Measurements from ENCODE around the gene TLE6.
"Not testable (repeated sequence)": the region's sequence is repeated elsewhere in the genome, so short reads cannot be mapped to it uniquely, and the experiment has no call there.

The TLE6 gene

DNA sequence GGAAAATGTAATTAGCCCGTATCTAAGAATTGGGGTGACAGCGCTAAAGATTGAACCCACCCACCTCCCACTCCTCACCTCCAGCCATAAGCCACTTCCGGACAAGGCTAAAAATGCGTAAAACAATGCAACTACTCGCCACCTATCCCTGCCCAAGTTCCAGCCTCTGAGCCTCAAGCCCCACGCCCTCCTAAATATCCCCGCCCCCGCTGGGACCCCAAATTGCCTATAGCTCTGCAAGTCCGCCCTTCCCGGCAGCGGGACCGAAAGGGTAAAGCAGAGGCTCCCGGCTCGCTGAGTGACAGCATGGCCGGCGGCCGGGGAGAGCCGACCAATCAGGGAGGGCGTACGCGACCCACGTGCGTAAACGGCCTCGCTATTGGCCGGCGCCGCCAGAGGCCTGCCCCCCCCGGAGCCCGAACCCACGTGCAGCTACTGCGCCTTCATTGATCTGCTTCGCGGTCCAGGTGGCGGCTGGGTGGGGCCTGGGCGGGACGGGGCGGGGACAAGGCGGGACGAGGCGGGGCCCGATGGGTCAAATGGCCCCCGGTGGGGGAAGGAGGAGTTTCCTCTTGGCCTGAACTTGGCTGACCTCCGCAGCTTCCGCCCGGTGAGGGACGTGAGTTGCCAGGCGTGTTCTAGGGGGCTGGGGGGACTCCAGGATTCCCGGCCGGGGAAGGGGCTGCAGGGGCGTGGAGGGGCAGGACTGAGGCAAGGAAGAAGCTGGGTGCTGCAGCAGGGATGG is at the start of gene TLE6:
Gene TLE6 (plus strand): TSS at position 564 of the 745 bp plus-strand sequence. CDS start 670 bp downstream, outside the sequence.
- Histone ChIP-seq H3K4me1 (peaks cover 19% of the 10 kb centered on the region), H3K27me3 (ENCODE audit: low read depth) (no peaks in the 10 kb centered on the region), H3K9me3 (no peaks in the 10 kb centered on the region), H3K4me3 (peak within 1 kb of the TSS; percentile 38), H3K36me3 (replicated peaks) (no peaks in the 10 kb centered on the region)
- peak; percentile 96 to 98 for DNase-seq (ENCODE audit: low spot score in 2 of 2)
- in situ Hi-C loops (cut with MboI; ENCODE audit: low sequenced_read_pairs): no loop called here

DNA sequence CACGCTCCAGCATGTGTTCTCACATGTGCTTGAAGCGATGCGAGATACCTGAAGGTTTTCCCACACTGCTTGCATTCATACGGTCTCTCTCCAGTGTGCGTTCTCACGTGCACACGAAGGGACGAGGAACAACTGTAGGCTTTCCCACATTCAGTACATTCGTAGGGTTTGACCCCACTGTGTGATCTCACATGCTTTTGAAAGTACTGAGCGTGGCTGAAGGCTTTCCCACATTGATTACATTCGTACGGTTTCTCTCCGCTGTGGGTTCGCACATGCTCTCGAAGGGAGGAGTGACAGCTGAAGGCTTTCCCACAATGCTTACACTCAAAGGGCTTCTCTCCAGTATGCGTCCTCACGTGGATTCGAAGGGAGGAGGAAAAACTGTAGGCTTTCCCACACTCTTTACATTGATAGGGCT is 43.9 kb upstream of the TLE6 start:
- Histone ChIP-seq H3K4me3 (no peak overlapping the region), H3K9me3 (peaks cover 30% of the 10 kb centered on the region), H3K4me1 (no peaks in the 10 kb centered on the region), H3K36me3 (replicated peaks) (peaks cover 39% of the 10 kb centered on the region), H3K27me3 (ENCODE audit: low read depth) (no peaks in the 10 kb centered on the region)
- no peak for DNase-seq (ENCODE audit: low spot score in 2 of 2)
- in situ Hi-C loops (cut with MboI; ENCODE audit: low sequenced_read_pairs): loop anchor here (10.0 kb wide), 1 partner anchor 99 kb away; no protein-coding TSS in a partner anchor

DNA sequence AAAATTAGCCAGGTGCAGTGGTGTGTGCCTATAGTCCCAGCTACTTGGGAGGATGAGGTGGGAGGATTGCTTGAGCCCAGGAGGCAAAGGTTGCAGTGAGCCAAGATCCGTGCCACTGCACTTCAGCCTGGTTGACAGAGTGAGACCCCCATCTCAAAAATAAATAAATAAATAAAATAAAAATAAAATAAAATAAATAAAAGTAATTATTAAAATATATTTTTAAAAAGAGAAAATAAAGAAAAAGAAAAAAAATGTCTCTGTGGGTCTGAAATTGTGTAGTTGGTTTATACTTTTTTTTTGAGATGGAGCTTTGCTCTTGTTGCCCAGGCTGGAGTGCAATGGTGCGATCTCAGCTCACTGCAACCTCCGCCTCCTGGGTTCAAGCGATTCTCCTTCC is 41.5 kb upstream of the TLE6 start:
- H3K27me3 ChIP-seq (ENCODE audit: low read depth); H3K4me3 ChIP-seq; DNase-seq (ENCODE audit: low spot score in 2 of 2); H3K4me1 ChIP-seq: not testable (repeated sequence)
- peaks cover 30% of the 10 kb centered on the region for H3K9me3 ChIP-seq
- H3K36me3 ChIP-seq (replicated peaks): peaks cover 45% of the 10 kb centered on the region
- in situ Hi-C loops (cut with MboI; ENCODE audit: low sequenced_read_pairs): loop anchor here (10.0 kb wide), 1 partner anchor 101 kb away; no protein-coding TSS in a partner anchor

DNA sequence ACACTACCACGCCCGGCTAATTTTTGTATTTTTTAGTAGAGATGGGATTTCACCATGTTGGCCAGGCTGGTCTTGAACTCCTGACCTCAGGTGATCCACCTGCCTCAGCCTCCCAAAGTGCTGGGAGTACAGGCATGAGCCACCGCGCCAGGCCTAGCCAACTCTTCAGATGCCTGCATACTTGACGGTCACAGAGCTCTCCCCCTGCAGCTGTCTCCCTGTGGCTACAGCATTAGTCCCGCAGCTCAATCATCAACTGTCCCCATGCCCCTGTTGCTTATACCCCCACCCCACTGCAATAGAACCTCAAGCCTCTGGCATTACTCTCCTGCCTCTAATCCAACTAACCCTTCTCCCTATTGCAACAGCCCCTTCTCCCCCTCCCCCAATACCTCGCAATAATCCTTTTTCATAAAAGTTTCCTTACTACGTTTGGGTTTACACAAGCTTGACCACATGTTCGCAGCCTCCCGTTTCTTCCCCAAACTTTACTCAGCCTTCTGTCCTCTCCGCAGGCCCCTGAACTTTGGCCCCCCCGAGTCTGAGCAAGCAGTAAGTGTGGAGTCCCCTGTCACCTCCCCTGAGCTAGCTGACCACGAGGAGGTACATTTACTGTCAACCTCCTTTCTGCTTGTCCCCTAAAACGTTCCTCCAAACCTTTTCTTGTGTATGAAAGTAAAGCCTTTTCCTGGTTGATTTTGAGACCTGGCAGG is 34.3 kb upstream of the TLE6 start:
- Histone ChIP-seq H3K9me3 (no peaks in the 10 kb centered on the region), H3K27me3 (ENCODE audit: low read depth) (no peaks in the 10 kb centered on the region), H3K36me3 (replicated peaks) (peaks cover 10% of the 10 kb centered on the region), H3K4me3 (no peak overlapping the region), H3K4me1 (peaks cover 2% of the 10 kb centered on the region; the same call in 1 of the 2 replicates)
- in situ Hi-C loops (cut with MboI; ENCODE audit: low sequenced_read_pairs): no loop called here
- no peak for DNase-seq (ENCODE audit: low spot score in 2 of 2)

DNA sequence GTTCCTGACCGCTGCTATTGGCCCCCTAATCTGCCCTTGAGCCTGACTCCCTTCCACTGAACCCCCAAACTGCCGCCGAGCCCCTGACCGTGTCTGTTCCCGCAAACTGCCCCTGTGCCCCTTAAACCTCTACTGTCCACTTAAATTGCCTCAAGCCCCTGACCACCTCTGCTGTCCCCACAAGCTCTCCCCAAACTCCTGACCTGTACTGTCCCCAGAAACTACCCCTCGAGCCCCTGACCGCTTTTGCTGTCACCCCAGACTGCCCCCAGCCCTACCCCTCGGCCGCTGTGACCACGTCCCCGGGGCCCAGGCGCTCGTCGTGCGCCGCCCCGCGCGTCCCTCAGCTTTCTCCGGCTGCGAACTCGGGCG is 33.0 kb upstream of the TLE6 start:
- Histone ChIP-seq H3K36me3 (replicated peaks) (peaks cover 1% of the 10 kb centered on the region), H3K4me1 (peaks cover 4% of the 10 kb centered on the region), H3K9me3 (no peaks in the 10 kb centered on the region), H3K27me3 (ENCODE audit: low read depth) (no peaks in the 10 kb centered on the region), H3K4me3 (peak overlapping the region; percentile 90)
- no peak for DNase-seq (ENCODE audit: low spot score in 2 of 2)
- in situ Hi-C loops (cut with MboI; ENCODE audit: low sequenced_read_pairs): no loop called here

DNA sequence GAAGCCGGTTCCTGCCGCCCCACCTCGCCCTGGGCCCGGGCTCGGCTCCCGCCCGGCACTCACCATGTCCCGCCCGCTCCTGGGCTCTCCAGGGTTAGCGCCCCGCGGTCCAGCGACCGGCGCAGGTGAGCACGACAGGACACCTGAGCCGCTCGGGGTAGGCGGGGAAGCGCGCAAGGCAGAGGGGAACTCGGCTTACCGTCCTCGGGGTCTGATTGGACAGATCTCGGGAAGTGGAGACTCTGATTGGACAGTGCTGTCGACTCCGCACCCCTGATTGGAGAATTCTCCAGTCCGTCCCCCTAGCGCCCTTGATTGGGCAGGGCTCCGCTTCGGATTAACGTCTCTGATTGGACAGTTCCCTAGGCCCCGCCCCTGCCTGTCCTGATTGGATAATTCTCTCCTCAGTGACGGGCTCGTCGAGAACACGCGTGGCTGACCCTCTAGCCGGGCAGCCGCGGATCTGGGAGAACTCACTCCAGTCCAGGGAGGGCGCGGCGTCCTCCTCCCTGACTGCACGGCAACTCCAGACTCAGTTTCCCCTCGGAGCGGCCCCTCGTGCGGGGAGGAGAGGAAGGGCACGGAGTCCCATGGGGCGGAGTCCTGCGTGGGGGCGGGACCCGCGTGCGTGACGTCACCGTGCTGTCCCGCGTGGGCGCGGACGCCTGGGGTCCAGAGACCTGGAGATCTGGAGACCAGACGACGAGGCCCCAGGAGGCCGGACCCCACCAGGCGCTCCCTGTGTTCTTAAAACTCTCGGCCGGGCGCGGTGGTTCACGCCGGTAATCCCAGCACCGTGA is 32.4 kb upstream of the TLE6 start, which contains the start of gene ZNF77:
Gene ZNF77 (minus strand): TSS at position 197 of the 800 bp plus-strand sequence. CDS start 131 bp downstream, at position 66.
- no peaks in the 10 kb centered on the region for H3K9me3 ChIP-seq
- H3K4me3 ChIP-seq: peak within 1 kb of the TSS; percentile 90
- H3K4me1 ChIP-seq: peaks cover 9% of the 10 kb centered on the region
- H3K36me3 ChIP-seq (replicated peaks): no peaks in the 10 kb centered on the region; the same call in 1 of the 2 replicates
- peak; percentile 96 to 99 for DNase-seq (ENCODE audit: low spot score in 2 of 2)
- H3K27me3 ChIP-seq (ENCODE audit: low read depth): no peaks in the 10 kb centered on the region
- in situ Hi-C loops (cut with MboI; ENCODE audit: low sequenced_read_pairs): no loop called here

DNA sequence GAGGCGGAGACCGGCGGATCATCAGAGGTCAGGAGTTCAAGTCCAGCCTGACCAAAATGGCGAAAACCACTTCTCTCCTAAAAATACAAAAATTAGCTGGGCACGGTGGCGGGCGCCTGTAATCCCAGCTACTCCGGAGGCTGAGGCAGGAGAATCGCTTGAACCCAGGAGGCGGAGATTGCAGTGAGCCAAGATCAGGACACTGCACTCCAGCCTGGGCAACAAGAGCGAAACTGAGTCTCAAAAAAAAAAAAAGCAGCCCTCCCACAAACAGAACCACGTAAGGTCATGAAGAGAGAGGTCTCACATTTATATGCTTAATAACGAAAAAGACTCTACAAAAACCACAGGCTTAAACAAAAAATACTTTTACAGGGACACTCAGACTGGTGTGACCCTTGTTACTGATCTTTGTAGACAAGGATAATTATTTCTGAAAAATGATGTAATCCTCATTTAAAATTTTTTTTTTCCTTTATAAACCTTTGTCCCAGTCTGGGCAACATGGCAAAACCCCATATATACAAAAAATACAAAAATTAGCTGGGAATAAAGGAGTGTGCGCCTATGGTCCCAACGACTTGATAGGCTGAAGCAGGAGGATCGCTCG is 31.7 kb upstream of the TLE6 start:
- Histone ChIP-seq H3K4me3 (peak overlapping the region; percentile 90), H3K27me3 (ENCODE audit: low read depth) (no peaks in the 10 kb centered on the region), H3K4me1 (peaks cover 9% of the 10 kb centered on the region), H3K9me3 (no peaks in the 10 kb centered on the region), H3K36me3 (replicated peaks) (peaks cover 3% of the 10 kb centered on the region; the same call in 1 of the 2 replicates)
- no peak for DNase-seq (ENCODE audit: low spot score in 2 of 2)
- in situ Hi-C loops (cut with MboI; ENCODE audit: low sequenced_read_pairs): no loop called here

DNA sequence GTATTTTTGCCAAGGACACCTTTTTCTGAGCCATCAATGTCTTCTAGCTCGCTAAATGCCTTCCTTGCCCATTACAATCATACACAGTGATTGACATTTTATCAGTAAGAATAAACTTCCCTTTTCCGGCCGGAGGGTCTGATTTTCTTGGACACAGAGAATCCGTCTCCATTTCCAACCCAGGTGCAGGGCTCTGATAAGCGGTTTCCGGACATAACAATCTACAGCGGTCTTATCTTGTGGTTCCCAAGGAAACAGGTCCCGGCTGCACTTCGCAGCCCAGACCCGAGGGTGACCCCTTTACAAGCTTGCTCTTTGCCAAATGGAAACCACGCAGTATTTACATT is 27.5 kb upstream of the TLE6 start:
- peak overlapping the region; percentile 82 for H3K4me3 ChIP-seq
- peaks cover 3% of the 10 kb centered on the region; the same call in 1 of the 2 replicates for H3K36me3 ChIP-seq (replicated peaks)
- peak; percentile 13 to 14 for DNase-seq (ENCODE audit: low spot score in 2 of 2)
- no peaks in the 10 kb centered on the region for H3K9me3 ChIP-seq
- peaks cover 9% of the 10 kb centered on the region for H3K4me1 ChIP-seq
- H3K27me3 ChIP-seq (ENCODE audit: low read depth): no peaks in the 10 kb centered on the region
- in situ Hi-C loops (cut with MboI; ENCODE audit: low sequenced_read_pairs): loop anchor here (10.0 kb wide), 1 partner anchor 215 kb away; no protein-coding TSS in a partner anchor

DNA sequence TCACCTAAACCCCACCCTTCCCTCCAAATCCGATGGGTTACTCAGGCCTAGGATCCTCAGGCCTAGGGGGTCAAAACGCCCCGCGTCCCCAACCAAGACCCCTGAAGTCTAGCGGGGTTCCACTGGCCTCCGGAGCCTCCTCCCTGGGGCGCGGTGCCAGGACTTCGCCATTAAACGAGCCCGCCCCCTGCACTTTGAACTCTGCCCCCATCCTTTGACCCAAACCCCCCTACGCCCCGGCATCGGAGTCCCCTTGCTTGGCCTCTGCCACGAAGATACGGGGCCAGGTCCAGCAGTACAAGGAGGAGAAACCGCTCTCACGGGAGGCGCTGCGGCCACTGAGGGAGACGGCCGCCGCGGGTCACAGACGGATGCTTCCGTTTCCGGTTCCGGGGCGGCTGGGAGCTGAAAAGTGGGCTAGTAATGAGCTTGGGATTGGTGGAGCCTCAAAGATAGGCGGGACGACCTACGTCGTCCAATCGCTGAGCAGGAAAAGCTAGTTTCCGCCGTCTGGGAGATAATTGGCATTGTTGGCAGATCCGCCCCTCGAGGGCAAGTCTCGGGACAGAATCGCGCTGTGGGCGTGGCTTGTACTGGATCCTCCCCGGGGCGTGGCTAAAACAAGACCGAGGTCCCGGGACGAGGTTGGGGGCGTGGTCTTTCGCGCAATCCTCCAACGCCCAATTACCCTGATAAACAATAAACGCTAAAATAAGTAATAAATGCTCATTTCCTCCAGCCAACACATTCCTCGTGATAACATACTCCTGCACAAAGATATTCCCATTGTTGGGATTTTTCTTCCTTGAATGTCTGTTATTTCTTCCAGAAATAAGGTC is 26.9 kb upstream of the TLE6 start:
- Histone ChIP-seq H3K9me3 (no peaks in the 10 kb centered on the region), H3K27me3 (ENCODE audit: low read depth) (no peaks in the 10 kb centered on the region), H3K4me3 (peak overlapping the region; percentile 82), H3K36me3 (replicated peaks) (peaks cover 3% of the 10 kb centered on the region; the same call in 1 of the 2 replicates), H3K4me1 (peaks cover 6% of the 10 kb centered on the region)
- peak; percentile 98 to 100 for DNase-seq (ENCODE audit: low spot score in 2 of 2)
- in situ Hi-C loops (cut with MboI; ENCODE audit: low sequenced_read_pairs): loop anchor here (10.0 kb wide), 1 partner anchor 214 kb away; no protein-coding TSS in a partner anchor

DNA sequence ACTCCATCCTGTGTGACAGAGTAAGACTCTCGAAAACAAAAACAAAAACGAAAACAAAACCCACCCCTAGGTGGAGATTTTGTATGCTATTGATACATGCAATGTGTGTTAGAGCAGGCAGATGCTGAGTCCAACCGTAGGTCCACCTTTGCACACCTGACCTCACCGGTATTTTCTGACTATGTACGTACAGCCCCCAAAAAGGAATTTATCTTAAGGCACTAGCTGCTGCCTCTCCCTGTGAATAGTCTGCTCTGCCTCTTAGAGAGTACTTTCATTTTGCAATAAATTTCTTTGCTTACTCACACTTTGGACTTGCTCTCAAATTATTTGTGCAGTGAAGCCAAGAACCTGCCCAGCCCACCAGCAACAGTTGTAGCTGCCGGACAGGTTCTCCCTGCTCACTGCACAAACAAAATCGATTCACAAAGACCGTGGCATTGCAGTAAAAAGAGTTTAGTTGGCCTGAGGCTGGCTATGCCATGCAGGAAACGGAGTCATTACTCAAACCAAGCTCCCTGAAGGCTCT is 24.3 kb upstream of the TLE6 start:
- Histone ChIP-seq H3K36me3 (replicated peaks) (peaks cover 3% of the 10 kb centered on the region; the same call in 1 of the 2 replicates), H3K27me3 (ENCODE audit: low read depth) (no peaks in the 10 kb centered on the region; the same call in 1 of the 2 replicates), H3K4me1 (peaks cover 6% of the 10 kb centered on the region), H3K4me3 (no peak overlapping the region), H3K9me3 (no peaks in the 10 kb centered on the region)
- in situ Hi-C loops (cut with MboI; ENCODE audit: low sequenced_read_pairs): loop anchor here (10.0 kb wide), 1 partner anchor 212 kb away; no protein-coding TSS in a partner anchor
- DNase-seq (ENCODE audit: low spot score in 2 of 2): no peak

DNA sequence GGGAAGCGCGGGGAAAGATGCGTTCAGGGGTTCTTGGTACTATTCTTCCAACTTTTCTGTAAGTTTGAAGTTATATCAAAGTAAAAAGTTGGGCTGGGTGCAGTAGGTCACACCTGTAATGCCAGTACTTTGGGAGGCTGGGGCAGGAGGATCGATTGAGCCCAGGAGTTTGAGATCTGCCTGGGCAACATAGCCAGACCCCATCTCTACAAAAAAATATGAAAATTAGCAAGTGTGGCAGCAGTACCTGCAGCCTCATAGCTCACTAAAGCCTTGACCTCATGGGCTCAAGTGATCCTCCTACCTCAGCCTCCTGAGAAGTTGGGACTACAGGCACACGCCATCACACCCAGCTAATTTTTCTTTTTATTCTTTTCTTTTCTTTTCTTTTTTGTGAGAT is 20.2 kb upstream of the TLE6 start:
- no peaks in the 10 kb centered on the region; the same call in 1 of the 2 replicates for H3K27me3 ChIP-seq (ENCODE audit: low read depth)
- no peaks in the 10 kb centered on the region for H3K9me3 ChIP-seq
- no peak for DNase-seq (ENCODE audit: low spot score in 2 of 2)
- no peak overlapping the region for H3K4me3 ChIP-seq
- H3K36me3 ChIP-seq (replicated peaks): no peaks in the 10 kb centered on the region
- in situ Hi-C loops (cut with MboI; ENCODE audit: low sequenced_read_pairs): loop anchor here (10.0 kb wide), 1 partner anchor 208 kb away; no protein-coding TSS in a partner anchor
- no peaks in the 10 kb centered on the region for H3K4me1 ChIP-seq

DNA sequence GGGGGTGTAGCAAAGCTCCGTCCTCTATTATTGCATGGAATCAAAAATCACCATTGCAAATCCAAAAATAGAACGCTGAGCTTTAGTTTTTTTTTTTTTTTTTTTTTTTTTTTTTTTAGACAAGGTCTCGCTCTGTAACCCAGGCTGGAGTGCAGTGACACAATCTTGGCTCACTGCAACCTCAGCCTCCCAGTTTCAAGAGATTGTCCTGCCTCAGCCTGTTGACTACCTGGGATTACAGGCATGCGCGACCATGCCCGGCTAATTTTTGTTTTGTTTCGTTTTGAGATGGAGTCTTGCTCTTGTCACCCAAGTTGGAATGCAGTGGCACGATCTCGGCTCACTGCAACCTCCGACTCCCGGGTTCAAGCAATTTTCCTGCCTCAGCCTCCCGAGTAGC is 17.2 kb upstream of the TLE6 start:
- no peak for DNase-seq (ENCODE audit: low spot score in 2 of 2)
- in situ Hi-C loops (cut with MboI; ENCODE audit: low sequenced_read_pairs): loop anchor here (5.0 kb wide), 1 partner anchor 142 kb away; no protein-coding TSS in a partner anchor
- H3K36me3 ChIP-seq (replicated peaks): no peaks in the 10 kb centered on the region
- no peaks in the 10 kb centered on the region for H3K9me3 ChIP-seq
- no peak overlapping the region for H3K4me3 ChIP-seq
- H3K27me3 ChIP-seq (ENCODE audit: low read depth): no peaks in the 10 kb centered on the region; the same call in 1 of the 2 replicates
- no peaks in the 10 kb centered on the region for H3K4me1 ChIP-seq

Data from HAP-1 (cell line).